Neural crest cell (in vitro differentiated cells): Measurements from ENCODE around the gene NSMCE1. TPM values are rescaled to one million over a fixed set of nuclear protein-coding genes. Genes with fewer than 3 reads are reported as not detected.
"Not testable (repeated sequence)": the region's sequence is repeated elsewhere in the genome, so short reads cannot be mapped to it uniquely, and the experiment has no call there.

Experiments
- DNase-seq: peaks from one replicate; pipeline ENCODE4 v3.0.0; 2021; ENCODE audit warnings: low read depth, mixed read lengths, low spot score
- H3K27ac Mint-ChIP-seq: one replicate; pipeline ENCODE4 v1.8.0; 2021; ENCODE audit warnings: mild to moderate bottlenecking, mixed read lengths; ENCODE audit not compliant: unreplicated experiment
- H3K27me3 Mint-ChIP-seq: 2 replicates; pipeline ENCODE4 v1.8.0; 2021; ENCODE audit warnings: low read depth, mild to moderate bottlenecking, mixed read lengths
- H3K36me3 Mint-ChIP-seq: 2 replicates; pipeline ENCODE4 v1.8.0; 2021; ENCODE audit warnings: low read depth, mild to moderate bottlenecking, mixed read lengths
- H3K4me1 Mint-ChIP-seq: 2 replicates; pipeline ENCODE4 v1.8.0; 2021; ENCODE audit warnings: mixed read lengths
- H3K4me3 Mint-ChIP-seq: one replicate; pipeline ENCODE4 v1.8.0; 2021; ENCODE audit warnings: mild to moderate bottlenecking, mixed read lengths
- H3K9me3 Mint-ChIP-seq: 2 replicates; pipeline ENCODE4 v1.8.0; 2021; ENCODE audit warnings: mixed read lengths
- total RNA-seq: library from RNA; stranded (reverse); gene quantifications from 2 replicates; pipeline ENCODE4 v1.2.1, GENCODE V29; 2021
- TF ChIP-seq, protein P1 (sequence below): fragments of 200-600 bp; sonication (generic); conservative IDR thresholded peaks from 2 replicates; pipeline ENCODE4 v1.5.0; 2021; ENCODE audit warnings: antibody characterized with exemption, mild to moderate bottlenecking

The NSMCE1 gene
- total RNA-seq, 1 donor from 2014 or later: 30.4 TPM

DNA sequence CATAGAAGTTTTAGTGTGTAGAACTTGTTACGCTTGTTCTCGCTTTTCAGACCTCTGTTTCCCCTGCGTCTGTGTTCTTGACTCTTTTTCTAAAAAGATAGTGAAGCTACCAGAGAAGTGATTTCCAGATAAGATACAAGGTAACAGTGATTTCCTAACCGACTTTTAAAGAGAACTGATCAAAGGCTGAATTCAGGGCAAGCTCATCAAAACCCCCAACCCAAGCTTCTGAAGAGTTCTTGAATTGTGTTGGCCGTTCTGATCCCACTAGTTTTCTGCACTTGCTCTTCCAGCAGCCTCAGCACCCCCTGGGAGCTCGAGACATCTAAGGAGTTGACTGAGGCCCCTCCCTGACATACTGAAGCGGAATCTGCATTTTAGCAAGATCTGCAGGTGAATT lies 12.7 kb upstream of the NSMCE1 start:
- Mint-ChIP-seq H3K9me3 (no peaks in the 10 kb centered on the region), H3K4me3 (no peak overlapping the region), H3K36me3 (no peaks in the 10 kb centered on the region), H3K27me3 (no peaks in the 10 kb centered on the region), H3K4me1 (no peaks in the 10 kb centered on the region), H3K27ac (peak overlapping the region; percentile 25)
- DNase-seq: no peak
- TF ChIP-seq, protein P1, sequence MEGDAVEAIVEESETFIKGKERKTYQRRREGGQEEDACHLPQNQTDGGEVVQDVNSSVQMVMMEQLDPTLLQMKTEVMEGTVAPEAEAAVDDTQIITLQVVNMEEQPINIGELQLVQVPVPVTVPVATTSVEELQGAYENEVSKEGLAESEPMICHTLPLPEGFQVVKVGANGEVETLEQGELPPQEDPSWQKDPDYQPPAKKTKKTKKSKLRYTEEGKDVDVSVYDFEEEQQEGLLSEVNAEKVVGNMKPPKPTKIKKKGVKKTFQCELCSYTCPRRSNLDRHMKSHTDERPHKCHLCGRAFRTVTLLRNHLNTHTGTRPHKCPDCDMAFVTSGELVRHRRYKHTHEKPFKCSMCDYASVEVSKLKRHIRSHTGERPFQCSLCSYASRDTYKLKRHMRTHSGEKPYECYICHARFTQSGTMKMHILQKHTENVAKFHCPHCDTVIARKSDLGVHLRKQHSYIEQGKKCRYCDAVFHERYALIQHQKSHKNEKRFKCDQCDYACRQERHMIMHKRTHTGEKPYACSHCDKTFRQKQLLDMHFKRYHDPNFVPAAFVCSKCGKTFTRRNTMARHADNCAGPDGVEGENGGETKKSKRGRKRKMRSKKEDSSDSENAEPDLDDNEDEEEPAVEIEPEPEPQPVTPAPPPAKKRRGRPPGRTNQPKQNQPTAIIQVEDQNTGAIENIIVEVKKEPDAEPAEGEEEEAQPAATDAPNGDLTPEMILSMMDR: no peak

DNA sequence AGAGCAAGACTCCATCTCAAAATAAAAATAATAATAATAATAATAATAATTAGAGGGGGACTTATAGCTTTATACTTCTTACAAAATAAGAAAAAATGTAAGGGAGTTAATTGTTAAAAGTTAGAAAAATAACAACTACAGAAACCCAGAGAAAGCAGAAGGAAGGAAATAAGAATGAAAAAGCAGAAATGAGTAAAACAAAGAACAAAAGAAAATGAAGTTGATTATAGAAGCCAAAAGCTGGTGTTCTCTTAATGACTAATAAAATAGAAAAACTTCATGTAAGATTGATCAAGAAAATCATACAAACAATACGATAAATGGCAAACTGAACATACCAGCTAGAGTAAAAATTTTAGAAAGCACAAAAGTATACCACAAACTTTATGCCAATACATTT lies 6.8 kb upstream of the NSMCE1 start:
- TF ChIP-seq, protein P1: no peak
- no peak for DNase-seq
- Mint-ChIP-seq H3K36me3 (no peaks in the 10 kb centered on the region), H3K27ac (no peak overlapping the region), H3K4me3 (no peak overlapping the region), H3K27me3 (no peaks in the 10 kb centered on the region), H3K4me1 (no peaks in the 10 kb centered on the region), H3K9me3 (no peaks in the 10 kb centered on the region)

DNA sequence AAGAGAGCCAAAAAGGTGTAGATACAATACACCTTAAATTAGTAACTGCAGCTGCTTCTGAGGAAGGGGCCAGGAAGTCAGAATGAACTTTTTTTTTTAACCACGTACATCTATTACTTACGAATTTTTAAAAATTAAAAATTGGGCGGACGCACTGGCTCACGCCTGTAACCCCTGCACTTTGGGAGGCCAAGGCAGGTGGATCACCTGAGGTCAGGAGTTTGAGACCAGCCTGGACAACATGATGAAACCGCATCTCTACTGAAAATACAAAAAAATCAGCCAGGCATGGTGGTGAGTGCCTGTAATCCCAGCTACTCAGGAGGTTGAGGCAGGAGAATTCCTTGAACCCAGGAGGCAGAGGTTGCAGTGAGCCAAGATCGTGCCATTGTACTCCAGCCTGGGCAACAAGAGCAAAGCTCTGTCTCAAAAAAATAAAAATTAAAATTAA lies 5.9 kb upstream of the NSMCE1 start:
- not testable (repeated sequence) for H3K9me3 Mint-ChIP-seq, H3K36me3 Mint-ChIP-seq, H3K27me3 Mint-ChIP-seq, H3K27ac Mint-ChIP-seq, H3K4me3 Mint-ChIP-seq, DNase-seq, H3K4me1 Mint-ChIP-seq

DNA sequence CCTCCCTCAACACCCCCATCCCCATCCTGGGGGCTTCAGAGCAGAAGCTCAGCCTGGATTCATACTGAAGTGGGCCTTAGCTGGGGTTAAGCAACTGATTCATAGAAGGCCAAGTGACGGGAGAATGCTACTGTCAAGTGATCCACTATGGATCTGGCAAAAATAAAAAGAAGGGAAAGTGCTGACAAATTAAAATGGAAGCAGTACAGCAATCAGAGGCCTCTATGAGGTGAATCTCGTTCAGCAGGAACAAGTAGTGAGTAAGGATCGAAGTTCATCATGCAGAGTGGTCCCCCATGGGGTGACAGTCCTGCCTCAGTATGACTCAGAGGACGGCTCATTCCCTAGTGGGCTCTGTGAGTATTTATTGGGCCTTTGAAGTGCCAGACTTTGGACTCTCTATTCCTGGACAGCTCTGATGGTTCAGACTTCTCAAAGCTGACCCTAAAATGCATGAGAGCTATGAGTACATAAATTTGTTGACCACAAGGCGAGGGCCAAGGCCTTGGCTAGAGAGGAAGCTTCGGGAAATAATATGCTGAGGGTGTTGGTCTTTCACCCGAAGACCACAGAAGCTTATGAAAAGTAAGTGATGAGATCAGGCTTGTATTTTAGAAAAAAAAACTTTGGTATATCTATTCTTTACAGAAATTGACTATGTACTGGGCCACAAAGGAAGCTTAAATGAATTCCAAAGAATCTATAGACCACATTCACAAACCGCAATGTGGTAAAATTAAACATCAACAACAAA lies 5.3 kb upstream of the NSMCE1 start:
- H3K27ac Mint-ChIP-seq: no peak overlapping the region
- H3K9me3 Mint-ChIP-seq: no peaks in the 10 kb centered on the region
- no peaks in the 10 kb centered on the region for H3K36me3 Mint-ChIP-seq
- H3K4me3 Mint-ChIP-seq: no peak overlapping the region
- H3K4me1 Mint-ChIP-seq: no peaks in the 10 kb centered on the region
- TF ChIP-seq, protein P1: no peak
- no peaks in the 10 kb centered on the region for H3K27me3 Mint-ChIP-seq
- no peak for DNase-seq

DNA sequence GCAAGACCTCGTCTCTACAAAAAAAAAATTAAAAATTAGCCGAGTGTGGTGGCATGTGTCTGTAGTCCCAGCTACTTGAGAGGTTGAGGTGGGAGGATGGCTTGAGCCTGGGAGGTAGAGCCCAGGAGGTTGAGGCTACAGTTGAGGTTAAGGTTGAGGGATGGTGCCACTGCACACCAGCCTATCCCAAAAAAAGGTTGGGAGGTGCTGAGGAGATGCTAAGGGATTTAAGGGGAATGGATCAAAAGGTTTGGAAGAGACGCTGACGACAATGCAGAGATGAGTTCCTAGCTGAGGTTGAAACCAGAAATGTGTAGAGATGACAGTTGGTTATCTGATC lies 4.7 kb upstream of the NSMCE1 start:
- no peaks in the 10 kb centered on the region for H3K27me3 Mint-ChIP-seq
- H3K27ac Mint-ChIP-seq: no peak overlapping the region
- no peaks in the 10 kb centered on the region for H3K9me3 Mint-ChIP-seq
- no peak for DNase-seq
- TF ChIP-seq, protein P1: no peak
- no peaks in the 10 kb centered on the region for H3K36me3 Mint-ChIP-seq
- H3K4me1 Mint-ChIP-seq: no peaks in the 10 kb centered on the region
- H3K4me3 Mint-ChIP-seq: no peak overlapping the region

DNA sequence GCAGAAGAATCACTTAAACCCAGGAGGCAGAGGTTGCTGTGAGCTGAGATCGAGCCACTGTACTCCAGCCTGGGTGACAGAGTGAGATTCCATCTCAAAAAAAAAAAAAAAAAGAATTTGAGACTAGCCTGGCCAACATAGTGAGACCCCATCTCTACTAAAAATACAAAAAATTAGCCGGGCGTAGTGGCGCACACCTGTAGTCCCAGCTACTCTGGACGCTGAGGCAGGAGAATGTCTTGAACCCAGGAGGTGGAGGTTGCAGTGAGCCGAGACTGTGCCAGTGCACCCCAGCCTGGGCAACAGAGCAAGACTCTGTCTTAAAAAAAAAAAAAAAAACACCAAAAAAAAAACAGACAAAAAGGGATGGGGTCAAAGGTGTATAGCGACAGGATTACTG lies 4.1 kb upstream of the NSMCE1 start:
- not testable (repeated sequence) for H3K27me3 Mint-ChIP-seq, DNase-seq, H3K9me3 Mint-ChIP-seq, H3K4me3 Mint-ChIP-seq, H3K27ac Mint-ChIP-seq, H3K4me1 Mint-ChIP-seq, H3K36me3 Mint-ChIP-seq
